Measurements from ENCODE around the gene TMEM238.

DNA sequence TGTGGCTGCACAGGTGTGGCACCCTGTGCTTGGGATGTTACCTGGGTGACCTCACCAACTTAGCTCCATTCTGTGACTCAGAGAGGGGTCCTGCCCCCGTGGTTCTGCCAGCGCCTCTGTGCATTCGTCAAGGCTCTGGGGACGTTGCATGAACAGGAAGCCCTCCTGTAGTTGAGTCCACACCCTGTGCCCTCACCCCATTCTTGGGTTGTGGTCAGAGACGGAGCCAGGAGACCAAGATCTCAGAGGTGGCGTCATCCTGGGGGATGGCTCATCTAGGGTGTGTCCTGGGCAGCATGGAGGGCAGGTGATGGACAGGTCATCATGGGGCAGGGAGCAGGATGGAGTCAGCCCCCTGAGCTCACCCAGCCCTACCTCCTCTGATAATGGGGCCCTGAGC is 32.1 kb downstream of the TMEM238 start:
- TF ChIP-seq, protein P1, sequence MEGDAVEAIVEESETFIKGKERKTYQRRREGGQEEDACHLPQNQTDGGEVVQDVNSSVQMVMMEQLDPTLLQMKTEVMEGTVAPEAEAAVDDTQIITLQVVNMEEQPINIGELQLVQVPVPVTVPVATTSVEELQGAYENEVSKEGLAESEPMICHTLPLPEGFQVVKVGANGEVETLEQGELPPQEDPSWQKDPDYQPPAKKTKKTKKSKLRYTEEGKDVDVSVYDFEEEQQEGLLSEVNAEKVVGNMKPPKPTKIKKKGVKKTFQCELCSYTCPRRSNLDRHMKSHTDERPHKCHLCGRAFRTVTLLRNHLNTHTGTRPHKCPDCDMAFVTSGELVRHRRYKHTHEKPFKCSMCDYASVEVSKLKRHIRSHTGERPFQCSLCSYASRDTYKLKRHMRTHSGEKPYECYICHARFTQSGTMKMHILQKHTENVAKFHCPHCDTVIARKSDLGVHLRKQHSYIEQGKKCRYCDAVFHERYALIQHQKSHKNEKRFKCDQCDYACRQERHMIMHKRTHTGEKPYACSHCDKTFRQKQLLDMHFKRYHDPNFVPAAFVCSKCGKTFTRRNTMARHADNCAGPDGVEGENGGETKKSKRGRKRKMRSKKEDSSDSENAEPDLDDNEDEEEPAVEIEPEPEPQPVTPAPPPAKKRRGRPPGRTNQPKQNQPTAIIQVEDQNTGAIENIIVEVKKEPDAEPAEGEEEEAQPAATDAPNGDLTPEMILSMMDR (IDR thresholded peaks at IDR 0.05; ENCODE audit: low read depth, low read length, missing input control) = no peak
- TF ChIP-seq, protein P2, sequence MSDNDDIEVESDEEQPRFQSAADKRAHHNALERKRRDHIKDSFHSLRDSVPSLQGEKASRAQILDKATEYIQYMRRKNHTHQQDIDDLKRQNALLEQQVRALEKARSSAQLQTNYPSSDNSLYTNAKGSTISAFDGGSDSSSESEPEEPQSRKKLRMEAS (IDR thresholded peaks at IDR 0.05) = no peak
- TF ChIP-seq RAD21 (IDR thresholded peaks at IDR 0.05) = no peak
